ENCODE results near the gene NME7.

GRCh38 chr1:169348383-169349036 lies 19.1 kb downstream of the NME7 start:
- TF ChIP-seq EZH2 (IDR thresholded peaks at IDR 0.05; ENCODE audit: insufficient read depth, poor library complexity, severe bottlenecking) (no peak), EZH2phosphoT487 (IDR thresholded peaks at IDR 0.05; ENCODE audit: insufficient read depth, low read depth) (no peak)
